ENCODE measurements around the gene CXCL5. TPM values are rescaled to one million over a fixed set of nuclear protein-coding genes. Genes with fewer than 3 reads are reported as not detected.

CXCL5 gene
- total and polyA plus RNA-seq, 2 donors (not counting 3 experiments of a cell fraction or from before 2014, with no cell fraction given): 0.33 to 0.40 TPM

DNA sequence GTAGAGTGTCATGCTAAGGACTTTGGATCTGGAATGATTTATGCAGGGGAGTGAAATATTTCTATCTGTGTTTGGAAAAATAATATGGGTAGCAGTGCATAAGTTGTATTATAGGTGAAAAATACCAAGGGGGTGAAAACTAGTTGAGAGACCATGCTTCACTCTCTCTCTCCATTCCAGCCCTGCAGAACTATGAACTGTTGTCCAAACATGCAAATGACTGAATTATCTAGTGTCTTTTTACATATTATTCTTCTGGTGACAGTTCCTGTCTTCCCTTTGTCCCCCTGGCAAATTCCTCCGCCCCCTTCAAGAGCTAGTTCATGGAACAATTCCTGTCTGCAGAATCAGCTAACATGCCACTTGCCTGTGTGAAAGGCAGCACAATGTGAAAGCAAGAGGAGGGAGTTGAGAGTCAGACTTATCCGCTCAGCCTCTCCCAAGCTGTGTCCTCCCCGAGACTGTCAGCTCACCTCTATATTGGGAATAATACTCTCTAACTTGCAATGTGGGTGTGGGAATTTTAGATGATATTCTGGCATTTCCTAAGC lies 19.0 kb downstream of the CXCL5 start:
- ChIA-PET CTCF (interaction anchor here (0.8 kb wide), 1 partner anchor 15 kb away, joined by 3 read pairs; no protein-coding TSS in a partner anchor), POLR2A (no interaction called here)
- BruUV-seq (replicated peaks): no TSS peak
- Histone ChIP-seq H3K4me1 (ENCODE audit: control insufficient read depth, extremely low read depth, insufficient read depth, low read length) (no peaks in the 10 kb centered on the region), H3K4me2 (ENCODE audit: insufficient read depth, low read length) (no peak overlapping the region), H3K9ac (replicated peaks; ENCODE audit: extremely low read depth, insufficient read depth, low read length) (no peak overlapping the region), H4K20me1 (replicated peaks; ENCODE audit: control insufficient read depth, extremely low read depth, insufficient read depth, low read length) (no peaks in the 10 kb centered on the region), H3K9me1 (replicated peaks; ENCODE audit: control insufficient read depth, extremely low read depth, insufficient read depth, low read length) (no peaks in the 10 kb centered on the region), H3K27me3 (ENCODE audit: control insufficient read depth in 2 of 2, insufficient read depth in 2 of 2, low read length in 2 of 2) (no peaks in the 10 kb centered on the region), H3K4me3 (replicated peaks in 1 of 3; ENCODE audit: insufficient read depth in 1 of 3, low read depth in 1 of 3, low read length in 3 of 3) (no peak overlapping the region), H3K79me2 (ENCODE audit: control insufficient read depth, insufficient read depth, low read length) (no peaks in the 10 kb centered on the region), H3K9me3 (replicated peaks; ENCODE audit: control insufficient read depth, insufficient read depth, low read length) (no peaks in the 10 kb centered on the region), H3K36me3 (ENCODE audit: control insufficient read depth in 2 of 2, extremely low read depth in 1 of 2, insufficient read depth in 2 of 2, low read length in 2 of 2) (no peaks in the 10 kb centered on the region), H3K27ac (ENCODE audit: insufficient read depth, low read depth, low read length) (no peak overlapping the region), H2AFZ (ENCODE audit: low read depth, low read length) (no peak overlapping the region)
- intact Hi-C loops (cut with micrococcal nuclease): no loop called here
- dilution Hi-C loops (cut with MboI; ENCODE audit: extremely low pct_ligation_motif_present, low sequenced_read_pairs): no loop called here
- FAIRE-seq (no peak), DNase-seq (ENCODE audit: low read depth, low spot score) (no peak)
- TF ChIP-seq POLR2A (IDR thresholded peaks at IDR 0.05; ENCODE audit: low read depth, low read length): no peak
- TF ChIP-seq POLR2AphosphoS5 (IDR thresholded peaks at IDR 0.05; ENCODE audit: insufficient read depth, low read depth, low read length): no peak
- no peak for TF ChIP-seq GATA2 (IDR thresholded peaks at IDR 0.05; ENCODE audit: insufficient read depth, insufficient read length, low read depth, low read length)
- TF ChIP-seq EZH2 (IDR thresholded peaks at IDR 0.05; ENCODE audit: borderline replicate concordance, low read depth, low read length, severe bottlenecking): no peak
- no peak for TF ChIP-seq CTCF (IDR thresholded peaks at IDR 0.05; ENCODE audit: extremely low read depth in 1 of 2, insufficient read depth in 1 of 2, low read depth in 1 of 2, low read length in 2 of 2)
- no peak for TF ChIP-seq MYC (IDR thresholded peaks at IDR 0.05; ENCODE audit: low read depth, low read length)
- TF ChIP-seq MAX (IDR thresholded peaks at IDR 0.05; ENCODE audit: insufficient read depth, insufficient read length): no peak
- TF ChIP-seq FOS (IDR thresholded peaks at IDR 0.05; ENCODE audit: borderline replicate concordance, insufficient read depth, low read length): no peak
- no peak for TF ChIP-seq JUN (IDR thresholded peaks at IDR 0.05; ENCODE audit: borderline replicate concordance, insufficient read depth, insufficient read length, low read depth)
